Endometrial microvascular endothelial cells (primary cell): ENCODE results near the gene POLDIP3. TPM values are rescaled to one million over a fixed set of nuclear protein-coding genes. Genes with fewer than 3 reads are reported as not detected.
"Not testable (repeated sequence)": the region's sequence is repeated elsewhere in the genome, so short reads cannot be mapped to it uniquely, and the experiment has no call there.

Experiments used
- in situ Hi-C: cut with HindIII; loops from 2 replicates; pipeline ENCODE4 v1.10.0; 2017; ENCODE audit warnings: low sequenced_read_pairs, low pct_unique_long_range_greater_than_20kb; ENCODE audit errors: inconsistent ontology term
- total RNA-seq: library from RNA; depleted of rRNA; stranded (reverse); fragments of >200 nt; gene quantifications from one replicate; pipeline ENCODE4 v1.2.3, GENCODE V29; 2015; ENCODE audit errors: inconsistent ontology term

Gene POLDIP3
- total RNA-seq, 1 donor from 2014 or later: 36.5 TPM

DNA sequence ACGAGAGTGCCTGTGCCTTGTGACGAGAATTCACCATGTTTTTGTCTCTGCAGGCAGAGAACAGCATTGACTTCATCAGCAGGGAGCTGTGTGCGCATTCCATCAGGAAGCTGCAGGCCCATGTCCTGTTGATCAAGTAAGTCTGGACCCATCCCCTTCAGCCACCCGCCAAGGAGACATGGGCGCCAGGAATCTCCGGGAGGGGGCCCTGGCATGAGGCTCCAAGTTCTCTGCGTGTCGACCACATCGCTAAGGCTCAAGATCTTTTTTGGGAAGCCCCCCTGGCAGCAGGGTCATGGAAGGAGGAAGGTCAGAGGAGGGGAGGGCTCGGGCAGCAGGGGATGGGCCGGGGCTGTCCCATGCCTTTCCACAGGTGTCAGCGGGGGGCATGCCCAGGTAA, 43.6 kb downstream of the POLDIP3 start:
- in situ Hi-C loops: not testable (repeated sequence)

DNA sequence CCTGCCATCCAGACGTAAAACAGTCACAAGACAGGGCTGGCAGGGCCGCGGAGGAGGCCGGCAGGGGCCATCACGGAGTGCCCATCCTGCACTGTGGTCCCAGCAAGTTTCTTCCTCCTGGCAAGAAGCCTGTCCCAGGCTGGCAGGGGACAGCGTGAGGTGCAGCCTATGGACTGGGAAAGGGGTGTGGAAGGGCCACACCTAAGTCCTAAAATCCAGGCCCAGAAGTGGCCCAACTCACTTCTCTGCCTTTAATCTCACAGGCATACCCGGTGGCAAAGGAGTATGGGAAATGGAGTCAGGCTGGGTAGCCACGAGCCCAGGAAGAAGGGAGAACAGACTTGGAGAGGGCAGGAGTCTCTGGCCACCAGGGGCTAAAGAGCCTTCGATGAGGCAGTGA, 44.1 kb downstream of the POLDIP3 start:
- in situ Hi-C loops: not testable (repeated sequence)

DNA sequence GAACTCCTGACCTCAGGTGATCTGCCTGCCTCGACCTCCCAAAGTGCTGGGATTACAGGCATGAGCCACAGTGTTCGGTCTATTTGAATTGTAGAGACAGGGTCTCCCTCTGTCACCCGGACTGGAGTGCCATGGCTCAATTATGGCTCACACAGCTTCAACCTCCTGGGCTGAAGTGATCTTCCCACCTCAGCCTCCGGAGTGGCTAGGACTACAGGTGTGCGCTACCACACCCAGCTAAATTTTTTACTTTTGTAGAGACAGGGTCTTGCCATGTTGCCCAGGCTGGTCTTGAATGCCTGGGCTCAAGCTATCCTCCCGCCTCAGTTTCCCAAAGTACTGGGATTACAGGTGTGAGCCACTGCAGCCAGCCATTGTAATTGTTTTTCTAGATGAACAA, 46.7 kb downstream of the POLDIP3 start:
- in situ Hi-C loops: not testable (repeated sequence)

DNA sequence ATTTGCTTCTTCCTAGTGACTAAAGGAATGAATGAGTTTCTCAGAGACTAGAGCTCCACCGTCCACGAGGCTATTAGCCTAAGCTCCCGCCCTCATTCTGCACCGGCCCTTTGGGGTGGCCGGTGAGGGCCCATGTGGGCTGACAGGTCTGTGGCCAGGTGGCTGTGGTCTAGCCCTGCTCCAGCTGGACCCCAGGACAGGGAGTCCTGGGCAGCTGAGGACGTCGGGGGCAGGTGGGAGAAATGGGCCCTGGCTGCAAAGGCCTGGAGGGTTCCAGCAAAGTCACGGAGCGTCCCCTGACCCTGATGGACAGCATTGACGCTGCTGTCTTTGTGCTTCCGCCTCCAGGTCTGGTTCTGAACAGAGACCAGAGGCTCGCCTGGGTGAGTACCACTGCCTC, 48.7 kb downstream of the POLDIP3 start:
- in situ Hi-C loops: no loop called here

DNA sequence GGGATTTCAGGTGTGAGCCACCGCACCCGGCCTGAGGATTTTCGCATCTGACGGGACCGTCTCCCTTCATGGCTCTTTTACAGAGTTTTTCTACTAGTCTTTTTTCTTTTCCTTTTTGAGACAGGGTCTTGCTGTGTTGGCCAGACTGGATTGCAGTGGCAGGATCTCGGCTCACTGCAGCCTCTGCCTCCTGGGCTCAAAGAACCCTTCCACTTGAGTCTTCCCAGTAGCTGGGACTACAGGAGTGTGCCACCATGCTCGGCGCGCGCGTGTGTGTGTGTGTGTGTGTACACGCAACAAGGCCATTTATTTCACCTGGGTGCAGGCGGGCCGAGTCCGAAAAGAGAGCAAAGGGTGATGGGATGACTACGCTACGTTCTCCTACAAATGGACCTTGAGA, 50.0 kb downstream of the POLDIP3 start:
- in situ Hi-C loops: no loop called here

DNA sequence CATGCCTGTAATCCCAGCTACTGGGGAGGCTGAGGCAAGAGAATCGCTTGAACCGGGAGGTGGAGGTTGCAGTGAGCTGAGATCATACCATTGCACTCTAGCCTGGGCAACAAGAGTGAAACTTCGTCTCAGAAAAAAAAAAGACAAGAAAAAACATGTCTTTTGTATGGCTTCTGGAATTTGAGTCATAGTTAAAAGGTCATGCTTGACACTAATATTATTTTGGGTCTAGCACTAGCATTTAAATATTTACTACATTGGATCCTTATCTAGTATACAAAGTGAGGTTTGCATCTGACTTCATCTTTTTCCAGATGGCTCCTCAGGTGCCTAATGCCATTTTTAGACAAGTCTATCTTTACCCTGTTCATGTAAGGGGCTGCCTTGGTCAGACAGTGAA, 50.7 kb downstream of the POLDIP3 start:
- in situ Hi-C loops: not testable (repeated sequence)

DNA sequence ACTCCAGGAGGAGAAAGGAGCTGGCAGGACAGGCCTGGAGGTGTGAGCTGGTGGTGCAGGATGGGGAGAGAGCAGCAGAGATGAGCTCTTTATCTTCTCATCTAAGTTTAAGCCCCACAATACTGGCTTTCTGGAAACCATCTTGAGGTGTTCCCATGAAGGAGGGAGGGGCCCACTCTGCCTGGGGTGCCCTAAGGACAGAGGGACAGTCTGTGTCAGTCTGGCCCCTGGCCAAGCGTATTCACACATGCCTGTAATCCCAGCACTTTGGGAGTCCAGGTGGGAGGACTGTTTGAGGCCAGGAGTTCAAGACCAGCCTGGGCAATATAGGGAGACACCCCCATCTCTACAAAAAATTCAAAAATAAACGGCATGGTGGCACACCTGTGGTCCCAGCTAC, 52.0 kb downstream of the POLDIP3 start:
- in situ Hi-C loops: no loop called here

DNA sequence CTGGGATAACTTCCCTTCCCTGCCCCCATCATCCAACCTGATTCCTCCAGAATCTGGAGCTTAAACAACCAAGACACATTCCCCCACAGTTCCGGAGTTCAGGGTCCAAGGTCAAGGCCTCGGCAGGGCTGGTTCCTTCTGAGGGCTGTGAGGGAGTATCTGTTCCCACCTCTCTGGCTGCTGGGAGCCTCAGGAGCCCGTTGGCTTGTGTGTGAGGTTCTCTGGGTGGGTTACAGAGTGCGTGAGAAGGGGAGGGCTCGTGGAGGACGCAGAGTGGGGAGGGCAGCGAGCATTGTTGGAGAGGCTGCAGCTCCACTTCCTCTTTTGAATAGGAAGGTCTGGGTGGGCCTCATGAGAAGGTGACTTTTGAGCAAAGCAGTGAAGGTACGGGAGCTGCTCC, 52.4 kb downstream of the POLDIP3 start:
- in situ Hi-C loops: no loop called here

DNA sequence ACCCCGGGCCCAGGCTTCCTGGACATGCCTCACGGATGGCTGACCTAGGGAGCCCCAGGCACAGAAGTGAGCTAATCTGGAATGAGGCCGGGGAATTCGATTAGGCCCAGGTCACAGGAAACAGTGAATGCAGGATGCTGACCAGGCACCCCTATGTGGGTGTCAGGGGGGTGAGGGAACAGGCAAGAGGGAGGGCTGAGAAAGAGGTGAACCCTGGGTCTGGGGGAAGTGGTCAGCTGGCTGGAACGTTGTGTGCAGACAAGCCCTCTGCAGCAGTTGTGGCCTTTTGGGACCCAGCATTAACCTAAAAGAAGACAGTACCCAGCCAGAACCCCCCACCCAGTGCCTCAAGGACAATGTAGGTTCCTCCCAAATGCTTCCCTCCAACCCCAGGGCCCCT, 52.8 kb downstream of the POLDIP3 start:
- in situ Hi-C loops: no loop called here

DNA sequence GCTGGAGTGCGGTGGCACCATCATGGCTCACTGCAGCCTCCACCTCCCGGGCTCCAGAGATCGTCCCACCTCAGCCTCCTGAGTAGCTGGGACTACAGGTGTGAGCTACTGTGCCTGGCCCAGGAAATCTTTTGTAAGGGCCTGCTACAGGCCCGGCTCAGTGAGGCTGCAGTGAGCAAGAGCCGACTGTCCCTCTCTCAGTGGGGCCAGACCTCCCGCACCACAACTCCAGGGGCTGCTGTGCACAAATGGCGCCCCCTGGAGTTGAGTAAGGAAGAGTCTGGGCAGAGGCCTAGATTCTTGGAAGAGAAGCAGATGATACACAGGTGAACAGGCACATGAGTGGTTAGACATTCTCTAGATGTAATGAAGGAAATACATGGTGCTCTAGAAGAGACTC, 53.9 kb downstream of the POLDIP3 start:
- in situ Hi-C loops: no loop called here

DNA sequence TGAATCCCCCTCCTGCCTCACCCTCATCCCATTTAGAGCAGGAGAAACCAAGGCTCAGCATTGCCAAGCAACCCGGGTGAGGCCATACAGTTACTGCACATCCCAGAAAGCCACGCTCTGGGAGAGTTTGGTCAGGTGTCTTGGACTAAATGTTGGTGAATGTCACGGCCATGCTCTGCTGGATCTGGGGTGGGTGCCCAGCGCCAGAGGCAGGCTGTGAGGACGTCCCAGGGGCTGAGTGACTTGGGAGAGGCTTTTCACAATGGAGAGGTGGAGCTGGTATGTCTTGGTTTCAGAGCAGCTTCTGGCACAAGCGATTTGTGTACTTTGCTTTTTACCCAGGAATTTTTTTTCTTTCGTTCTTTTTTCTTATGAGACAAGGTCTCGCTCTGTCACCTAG, 54.3 kb downstream of the POLDIP3 start:
- in situ Hi-C loops: no loop called here

DNA sequence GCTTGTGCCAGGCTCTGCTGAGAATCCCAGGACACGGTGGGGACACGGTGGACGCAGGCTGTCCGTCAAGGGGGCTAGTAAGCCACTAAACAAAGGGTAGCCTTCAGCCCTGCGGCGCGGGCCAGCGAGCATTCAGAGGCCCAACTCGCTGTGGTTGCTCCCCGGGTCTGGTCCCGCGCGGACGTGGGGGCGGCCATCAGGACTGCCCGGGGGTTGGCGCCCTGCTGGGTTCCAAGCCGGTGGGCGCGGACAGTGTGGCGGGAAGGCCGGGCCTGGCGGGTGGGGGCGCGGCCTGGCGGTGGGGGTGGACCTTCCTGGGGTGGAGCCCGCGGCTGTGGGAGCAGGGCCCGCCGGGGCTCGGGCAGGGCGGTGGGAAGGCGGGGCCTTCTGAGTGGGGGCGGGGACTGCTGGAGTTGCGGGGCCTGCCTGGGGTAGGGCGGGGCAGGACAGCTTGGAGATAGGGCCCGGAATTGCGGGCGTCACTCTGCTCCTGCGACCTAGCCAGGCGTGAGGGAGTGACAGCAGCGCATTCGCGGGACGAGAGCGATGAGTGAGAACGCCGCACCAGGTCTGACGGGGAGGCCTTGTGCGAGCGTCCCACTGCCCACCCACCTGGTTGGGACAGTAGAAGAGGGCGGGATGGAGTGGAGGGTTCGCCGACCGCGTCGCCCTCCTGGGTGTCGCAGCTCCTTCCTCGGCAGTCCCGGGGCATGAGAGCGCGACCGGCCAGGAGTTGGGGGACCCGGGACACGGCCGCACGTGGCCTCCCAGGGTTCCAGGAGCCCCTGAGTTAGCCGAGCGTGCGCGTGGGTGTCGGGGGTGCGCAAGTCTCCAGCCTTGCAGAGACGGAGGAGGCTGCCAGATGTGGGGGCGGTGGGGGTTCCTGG, 61.0 kb downstream of the POLDIP3 start, which contains the start of gene SERHL2:
Gene SERHL2, plus strand, starts transcription at position 482 of the 887 bp plus-strand sequence. Its CDS starts 65 bp downstream, at position 547.
- in situ Hi-C loops: no loop called here

DNA sequence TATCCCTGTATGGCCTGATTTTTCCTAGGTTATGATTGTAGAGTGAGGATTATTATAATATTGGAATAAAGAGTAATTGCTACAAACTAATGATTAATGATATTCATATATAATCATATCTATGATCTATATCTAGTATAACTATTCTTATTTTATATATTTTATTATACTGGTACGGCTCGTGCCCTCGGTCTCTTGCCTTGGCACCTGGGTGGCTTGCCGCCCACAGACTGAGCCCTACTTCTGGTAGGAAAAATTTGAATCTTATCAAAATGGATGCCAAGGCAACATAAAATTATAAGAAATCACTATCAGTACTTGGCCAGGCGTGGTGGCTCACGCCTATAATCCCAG, 62.4 kb downstream of the POLDIP3 start:
- in situ Hi-C loops: not testable (repeated sequence)

DNA sequence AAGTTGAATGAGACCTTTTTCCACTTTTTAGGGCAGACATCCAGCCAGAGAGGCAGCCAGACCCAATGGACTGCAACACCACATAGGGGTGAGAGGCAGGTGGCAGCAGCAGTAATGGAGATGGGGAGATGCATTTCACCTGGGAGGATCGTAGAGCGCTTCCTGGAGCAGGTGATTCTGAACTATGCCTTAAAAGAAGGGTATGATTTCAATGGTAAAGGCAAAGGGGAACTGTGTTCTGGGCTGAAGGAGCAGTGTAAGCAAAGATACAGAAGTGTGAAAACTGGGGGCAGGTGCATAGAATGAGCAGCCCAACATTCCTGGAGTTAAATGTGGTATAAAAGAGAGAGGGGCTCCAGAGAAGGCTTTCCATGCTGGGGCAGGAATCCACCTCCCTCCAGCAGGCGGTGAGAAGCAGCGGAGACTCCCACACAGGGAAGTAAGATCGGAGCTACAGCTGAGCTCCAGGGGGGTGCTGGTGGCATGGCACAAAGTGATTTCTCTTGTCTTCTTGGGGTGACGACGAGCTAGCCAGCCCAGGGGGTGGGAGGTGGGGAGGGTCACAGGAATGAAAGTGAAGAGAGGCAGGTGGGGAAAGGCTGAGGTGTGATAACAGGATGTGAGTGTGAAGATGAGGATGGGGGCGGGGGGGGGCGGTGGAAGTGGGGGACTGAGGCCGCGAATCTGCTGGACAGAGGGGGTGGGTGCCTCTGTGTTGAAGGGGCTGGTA, 65.2 kb downstream of the POLDIP3 start:
- in situ Hi-C loops: no loop called here

DNA sequence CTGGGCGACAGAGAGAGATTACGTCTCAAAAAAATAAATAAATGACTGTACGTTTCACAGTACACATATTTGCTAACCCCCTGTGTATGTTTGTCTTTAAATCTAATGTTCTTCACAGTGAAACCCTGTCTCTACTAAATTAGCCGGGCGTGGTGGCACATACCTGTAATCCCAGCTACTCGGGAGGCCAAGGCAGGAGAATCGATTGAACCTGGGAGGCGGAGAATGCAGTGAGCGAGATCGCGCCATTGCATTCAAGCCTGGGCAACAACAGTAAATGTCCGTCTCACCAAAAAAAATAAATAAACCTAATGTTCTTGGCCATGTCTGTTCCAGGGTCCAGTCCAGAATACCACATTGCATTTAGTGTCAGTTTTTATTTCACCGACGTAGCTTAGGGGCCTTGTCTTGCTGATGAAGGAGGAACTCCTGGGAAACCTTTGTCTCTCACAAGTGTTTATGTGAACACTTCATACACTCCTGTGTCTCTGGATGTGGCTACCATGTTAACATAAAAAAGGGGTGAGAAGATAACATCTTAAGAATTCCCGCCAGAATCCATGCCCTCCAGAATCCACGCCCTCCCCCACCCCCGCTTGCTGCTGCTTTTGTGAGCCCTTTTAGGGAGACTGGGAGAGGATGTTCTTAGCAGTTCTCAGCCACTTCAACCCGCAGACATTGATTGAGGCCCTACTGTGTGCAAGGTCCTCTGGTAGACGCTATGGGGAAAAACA, 65.9 kb downstream of the POLDIP3 start:
- in situ Hi-C loops: no loop called here

DNA sequence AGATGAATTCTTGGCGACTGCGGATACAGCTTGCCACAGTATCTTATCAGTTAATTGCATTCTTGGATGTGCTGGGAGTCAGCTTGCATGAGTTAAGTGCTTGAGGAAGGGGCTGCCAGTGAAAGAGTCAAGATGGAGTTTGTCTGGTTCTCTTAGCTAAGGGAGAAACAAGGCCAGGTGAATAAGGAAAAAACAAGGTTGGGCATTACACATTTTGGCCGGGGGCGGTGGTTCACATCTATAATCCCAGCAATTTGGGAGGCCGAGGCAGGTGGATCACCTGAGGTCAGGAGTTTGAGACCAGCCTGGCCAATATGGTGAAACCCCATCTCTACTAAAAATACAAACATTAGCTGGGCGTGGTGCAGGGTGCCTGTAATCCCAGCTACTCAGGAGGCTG, 66.6 kb downstream of the POLDIP3 start:
- in situ Hi-C loops: not testable (repeated sequence)

DNA sequence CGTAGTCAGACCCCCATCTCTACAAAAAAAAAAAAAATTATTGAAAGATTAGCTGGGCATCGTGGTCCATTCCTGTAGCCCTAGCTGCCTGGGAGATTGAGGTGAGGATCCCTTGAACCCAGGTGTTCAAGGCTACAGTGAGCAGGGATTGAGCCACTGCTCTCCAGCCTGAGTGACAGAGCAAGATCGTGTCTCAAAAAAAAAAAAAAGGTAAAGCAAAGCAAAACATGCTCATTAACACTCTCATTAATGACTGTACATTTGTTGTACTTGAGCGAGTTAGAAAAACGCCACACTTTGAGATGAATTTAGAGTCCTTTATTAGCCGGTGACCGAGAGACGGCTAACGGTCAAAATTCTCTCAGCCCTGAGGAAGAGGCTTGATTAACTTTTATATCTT, 67.1 kb downstream of the POLDIP3 start:
- in situ Hi-C loops: no loop called here

DNA sequence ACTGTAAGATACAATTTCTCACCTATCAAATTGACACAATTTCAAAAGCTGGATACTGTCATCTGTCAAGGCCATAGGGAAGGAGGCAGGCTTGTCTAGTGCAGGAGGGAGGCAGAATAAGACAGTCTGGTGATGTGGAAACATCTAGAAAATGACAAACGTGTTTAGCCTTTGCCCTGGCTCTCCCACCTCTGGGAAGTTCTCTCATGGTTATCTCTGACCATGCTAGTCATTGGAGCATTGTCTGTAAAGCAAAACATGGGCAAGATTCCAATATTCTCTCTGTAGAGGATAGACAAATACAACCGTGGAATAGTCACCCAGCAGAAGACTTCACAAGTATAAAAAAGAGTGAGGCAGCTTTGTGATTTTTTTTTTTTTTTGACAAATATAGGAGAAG, 70.0 kb downstream of the POLDIP3 start:
- in situ Hi-C loops: no loop called here

DNA sequence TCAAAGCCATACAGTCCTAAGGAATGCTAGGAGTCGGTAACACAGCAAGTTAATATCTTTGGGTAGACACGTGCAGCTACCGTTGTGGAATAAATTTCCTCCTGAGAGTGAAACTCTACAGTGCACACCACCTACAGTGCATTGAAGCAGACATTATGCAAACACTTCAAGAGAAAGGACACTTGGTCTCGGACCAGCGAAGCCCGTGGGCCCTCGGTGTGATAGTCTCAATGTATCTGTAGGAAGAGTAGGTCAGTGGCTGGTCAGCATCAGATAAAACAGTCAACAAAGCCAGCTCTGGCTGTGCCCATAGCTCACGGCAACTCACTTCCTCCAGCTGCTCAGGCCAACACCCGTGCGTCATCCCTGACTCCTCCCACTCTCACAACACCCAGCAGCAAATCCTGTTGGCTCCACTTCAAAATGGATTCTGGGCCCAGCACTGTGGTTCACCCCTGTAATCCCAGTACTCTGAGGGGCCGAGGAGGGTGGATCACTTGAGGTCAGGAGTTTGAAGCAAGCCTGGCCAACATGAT, 75.4 kb downstream of the POLDIP3 start:
- in situ Hi-C loops: not testable (repeated sequence)
